AG04450 (cell line): ENCODE results near the gene GALNT5. TPM values are rescaled to one million over a fixed set of nuclear protein-coding genes. Genes with fewer than 3 reads are reported as not detected.

Source experiments
- CTCF ChIA-PET: fragments of 300-600, 350-600 bp; formaldehyde crosslinking; extraction: SDS; loops from one replicate; lab custom pipeline; 2022; ENCODE audit warnings: antibody characterized with exemption, inconsistent platforms; lab: Charles Lee
- POLR2A ChIA-PET: fragments of 350-600 bp; formaldehyde crosslinking; extraction: SDS; loops from one replicate; lab custom pipeline; 2021; ENCODE audit warnings: antibody characterized with exemption, inconsistent platforms; lab: Yijun Ruan, JAX
- DNase-seq: peaks from one replicate; pipeline ENCODE4 v3.0.0-alpha.2; 2011; ENCODE audit warnings: low read depth, low spot score
- H3K27ac ChIP-seq: one replicate; pipeline ENCODE4 v1.5.1; 2012; ENCODE audit warnings: low read depth, low read length, control low read depth
- H3K27me3 ChIP-seq: one replicate; pipeline ENCODE4 v1.6.0; 2012; ENCODE audit warnings: low read length; ENCODE audit not compliant: control insufficient read depth, insufficient read depth
- H3K4me3 ChIP-seq: 2 replicates; pipeline ENCODE4 v1.5.1; 2011; ENCODE audit warnings: mild to moderate bottlenecking, low read depth, low read length, control low read depth
- H3K9me3 ChIP-seq: 2 replicates; pipeline ENCODE4 v1.5.1; 2012; ENCODE audit warnings: low read length; ENCODE audit not compliant: control insufficient read depth, insufficient read depth
- polyA plus RNA-seq: library from polyadenylated mRNA; depleted of rRNA; stranded (reverse); fragments of >200 nt; gene quantifications from 2 replicates; pipeline ENCODE4 v1.2.3, GENCODE V29; 2011
- TF ChIP-seq, protein P1 (sequence below): IDR thresholded peaks from 2 replicates; pipeline ENCODE4 v1.5.1; 2011; ENCODE audit warnings: low read depth, low read length, control low read depth, inconsistent platforms

The GALNT5 gene
- polyA plus RNA-seq, 1 experiment = 55.0 TPM

DNA sequence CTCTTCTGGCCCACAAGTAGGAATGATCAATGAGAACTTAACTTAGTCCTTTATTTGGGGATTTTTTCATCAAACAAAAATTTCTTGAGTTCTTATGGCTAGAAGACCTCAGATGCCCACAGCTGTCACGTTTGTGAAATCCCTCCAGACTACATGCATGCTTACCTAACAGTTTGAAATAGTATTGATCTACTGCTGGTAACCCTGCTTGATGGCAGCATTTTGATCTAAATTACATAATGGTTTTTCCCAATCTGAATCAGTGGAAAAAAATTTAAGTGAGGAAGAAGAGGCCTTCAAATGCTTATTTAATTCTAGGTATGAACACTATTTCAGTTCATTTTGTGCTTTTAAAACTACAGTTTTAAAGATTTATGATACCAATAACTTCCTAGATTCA, 54.2 kb downstream of the GALNT5 start:
- no peak for DNase-seq
- Histone ChIP-seq H3K4me3 (no peak overlapping the region), H3K27ac (no peak overlapping the region), H3K9me3 (no peaks in the 10 kb centered on the region), H3K27me3 (no peaks in the 10 kb centered on the region)
- TF ChIP-seq, protein P1, sequence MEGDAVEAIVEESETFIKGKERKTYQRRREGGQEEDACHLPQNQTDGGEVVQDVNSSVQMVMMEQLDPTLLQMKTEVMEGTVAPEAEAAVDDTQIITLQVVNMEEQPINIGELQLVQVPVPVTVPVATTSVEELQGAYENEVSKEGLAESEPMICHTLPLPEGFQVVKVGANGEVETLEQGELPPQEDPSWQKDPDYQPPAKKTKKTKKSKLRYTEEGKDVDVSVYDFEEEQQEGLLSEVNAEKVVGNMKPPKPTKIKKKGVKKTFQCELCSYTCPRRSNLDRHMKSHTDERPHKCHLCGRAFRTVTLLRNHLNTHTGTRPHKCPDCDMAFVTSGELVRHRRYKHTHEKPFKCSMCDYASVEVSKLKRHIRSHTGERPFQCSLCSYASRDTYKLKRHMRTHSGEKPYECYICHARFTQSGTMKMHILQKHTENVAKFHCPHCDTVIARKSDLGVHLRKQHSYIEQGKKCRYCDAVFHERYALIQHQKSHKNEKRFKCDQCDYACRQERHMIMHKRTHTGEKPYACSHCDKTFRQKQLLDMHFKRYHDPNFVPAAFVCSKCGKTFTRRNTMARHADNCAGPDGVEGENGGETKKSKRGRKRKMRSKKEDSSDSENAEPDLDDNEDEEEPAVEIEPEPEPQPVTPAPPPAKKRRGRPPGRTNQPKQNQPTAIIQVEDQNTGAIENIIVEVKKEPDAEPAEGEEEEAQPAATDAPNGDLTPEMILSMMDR = no peak
- ChIA-PET POLR2A (no interaction called here), CTCF (interaction anchor here (2.7 to 13.2 kb wide), 3 partner anchors 9 to 22 kb away, joined by 22 to 299 read pairs (median 25); no protein-coding TSS in a partner anchor)

DNA sequence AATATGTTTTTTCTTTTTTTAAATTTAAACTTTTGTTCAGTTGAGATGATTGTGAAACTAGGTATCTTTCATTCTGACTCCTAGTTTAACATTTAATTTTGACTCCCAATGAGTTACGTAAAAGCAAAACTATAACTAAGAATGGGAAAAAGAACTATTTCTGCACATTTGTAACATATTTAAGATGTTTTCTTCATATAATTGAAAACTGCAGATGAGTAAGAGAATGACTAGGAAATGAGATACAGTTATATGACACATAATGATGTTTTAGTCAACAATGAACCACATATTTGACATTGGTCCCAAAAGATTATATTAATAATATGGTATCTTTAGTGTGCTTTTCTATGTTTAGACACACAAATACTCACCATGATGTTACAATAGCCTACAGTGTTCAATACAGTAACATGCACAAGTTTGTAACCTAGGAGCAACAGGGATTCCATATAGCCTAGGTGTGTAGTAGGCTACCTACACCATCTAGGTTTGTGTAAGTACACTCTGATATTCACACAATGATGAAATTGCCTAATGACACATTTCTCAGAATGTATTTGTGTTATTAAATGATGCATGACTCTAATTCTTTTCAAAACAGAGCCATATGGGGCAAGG, 55.5 kb downstream of the GALNT5 start:
- TF ChIP-seq, protein P1 = no peak
- DNase-seq = no peak
- no peaks in the 10 kb centered on the region for H3K9me3 ChIP-seq
- H3K27ac ChIP-seq = no peak overlapping the region
- CTCF ChIA-PET = interaction anchor here (1.0 to 1.7 kb wide), 3 partner anchors 11 to 23 kb away, joined by 6 to 8 read pairs (median 8); no protein-coding TSS in a partner anchor
- no peaks in the 10 kb centered on the region for H3K27me3 ChIP-seq
- POLR2A ChIA-PET = no interaction called here
- H3K4me3 ChIP-seq = no peak overlapping the region

DNA sequence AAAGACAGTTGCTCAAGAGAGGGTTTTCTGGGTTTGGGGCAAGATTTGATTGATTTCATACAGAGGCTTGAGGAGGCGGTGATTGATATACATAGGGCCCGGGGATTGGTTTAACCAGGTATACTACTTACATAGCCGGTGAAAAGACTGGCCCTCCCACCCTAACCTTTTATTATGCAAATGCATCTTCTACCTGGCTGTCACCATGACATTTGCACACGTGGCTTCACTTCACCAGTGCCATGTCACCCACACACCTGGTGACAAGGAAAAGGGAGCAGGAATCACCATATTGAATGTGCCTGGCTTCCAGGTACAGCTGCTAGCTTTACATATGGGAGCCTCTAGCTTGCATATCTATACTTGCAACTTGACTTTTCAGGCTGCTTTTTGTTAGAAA, 58.4 kb downstream of the GALNT5 start:
- Histone ChIP-seq H3K27me3 (no peaks in the 10 kb centered on the region), H3K27ac (no peak overlapping the region), H3K9me3 (no peaks in the 10 kb centered on the region), H3K4me3 (no peak overlapping the region)
- DNase-seq = no peak
- TF ChIP-seq, protein P1 = no peak
- POLR2A ChIA-PET = no interaction called here
- CTCF ChIA-PET = interaction anchor here (0.8 to 4.7 kb wide), 5 partner anchors 11 to 20 kb away, joined by 3 to 79 read pairs (median 21); partner anchors contain the start of gene ERMN

DNA sequence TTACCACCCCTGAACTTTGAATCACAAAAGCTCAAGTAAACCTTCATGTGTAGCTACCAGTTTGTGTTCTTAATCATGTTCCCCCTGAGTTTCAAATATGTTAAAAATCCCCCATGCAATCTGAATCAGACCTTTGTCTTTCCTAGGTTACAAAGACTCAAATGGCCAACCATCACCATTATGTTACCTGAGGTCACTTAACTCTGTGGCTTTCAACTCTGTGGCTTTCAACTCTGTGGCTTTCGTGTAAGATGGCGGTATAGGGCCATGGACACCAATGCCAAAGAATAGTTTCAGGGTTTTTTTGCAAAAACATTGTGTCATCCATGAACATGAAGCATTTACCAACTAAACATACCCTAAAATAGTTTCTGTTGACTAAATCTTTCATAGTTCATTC, 61.4 kb downstream of the GALNT5 start:
- TF ChIP-seq, protein P1 = no peak
- Histone ChIP-seq H3K4me3 (no peak overlapping the region), H3K27me3 (no peaks in the 10 kb centered on the region), H3K27ac (no peak overlapping the region), H3K9me3 (no peaks in the 10 kb centered on the region)
- POLR2A ChIA-PET = no interaction called here
- CTCF ChIA-PET = interaction anchor here (1.8 to 4.7 kb wide), 3 partner anchors 8 to 18 kb away, joined by 11 to 79 read pairs (median 35); partner anchors contain the start of gene ERMN
- DNase-seq = no peak

DNA sequence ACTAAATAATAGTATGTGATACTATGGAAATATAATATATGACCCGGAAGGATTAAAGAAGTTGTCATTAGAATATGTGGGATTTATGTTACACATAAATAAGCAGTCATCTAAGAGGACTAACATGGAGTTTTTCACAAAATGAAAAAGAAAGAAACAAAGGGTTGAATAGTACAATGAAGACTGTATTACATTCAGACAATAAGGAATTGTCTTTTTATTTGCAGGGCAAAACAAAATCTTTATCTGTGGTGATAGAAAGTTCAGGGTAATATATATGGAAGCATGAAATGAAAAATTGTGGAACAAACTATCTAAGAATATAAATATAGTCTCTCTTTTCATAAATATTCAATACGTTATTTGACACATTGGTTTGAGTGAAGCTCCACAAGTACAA, 62.3 kb downstream of the GALNT5 start:
- POLR2A ChIA-PET = no interaction called here
- no peaks in the 10 kb centered on the region for H3K27me3 ChIP-seq
- no peak for DNase-seq
- no peaks in the 10 kb centered on the region for H3K9me3 ChIP-seq
- no peak overlapping the region for H3K4me3 ChIP-seq
- CTCF ChIA-PET = interaction anchor here (1.8 to 4.7 kb wide), 3 partner anchors 7 to 17 kb away, joined by 11 to 79 read pairs (median 35); partner anchors contain the start of gene ERMN
- no peak overlapping the region for H3K27ac ChIP-seq
- TF ChIP-seq, protein P1 = no peak
